Kidney tubule cell (primary cell): ENCODE measurements around the gene MCC.

Experiments used
- DNase-seq: peaks from one replicate; pipeline ENCODE4 v3.0.0-alpha.2; 2018; ENCODE audit warnings: low spot score

The MCC gene

DNA sequence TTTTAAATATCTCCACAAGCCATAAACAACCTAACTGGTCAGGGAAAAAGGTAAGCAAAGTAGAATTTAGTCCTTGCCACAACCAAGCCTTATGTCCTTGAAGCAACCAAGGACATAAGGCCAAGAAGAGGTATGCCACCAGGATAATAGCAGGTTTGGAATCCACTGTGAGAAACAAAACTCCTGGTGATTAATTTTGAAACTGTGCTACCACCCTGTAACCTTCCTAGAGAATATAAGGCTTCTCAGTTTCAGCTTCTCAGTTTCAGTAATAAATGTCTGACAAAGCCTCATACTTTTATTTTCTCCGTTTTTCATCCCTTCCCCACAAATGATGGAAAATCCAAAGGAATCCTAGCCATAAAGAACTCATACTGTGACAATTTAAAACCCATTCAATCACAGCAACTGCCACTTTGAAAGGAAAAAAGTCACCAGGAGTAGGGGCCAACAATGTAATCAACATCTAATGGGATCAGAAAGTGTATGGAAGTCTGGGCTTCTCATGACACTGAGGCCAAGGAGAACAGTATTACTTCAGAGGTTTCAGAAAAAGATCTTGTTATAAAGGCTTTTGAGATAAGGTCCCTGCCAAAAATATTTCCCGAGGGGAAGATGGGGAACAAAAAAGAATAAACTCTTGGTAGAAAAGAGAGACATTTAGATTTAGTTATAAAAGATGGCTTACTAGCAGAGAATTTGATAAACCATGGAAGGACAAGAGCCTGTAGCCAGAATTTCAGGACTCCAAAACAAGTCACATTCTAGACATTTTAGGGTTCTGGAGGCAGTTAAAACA, 242.6 kb downstream of the MCC start:
- DNase-seq, result no peak

DNA sequence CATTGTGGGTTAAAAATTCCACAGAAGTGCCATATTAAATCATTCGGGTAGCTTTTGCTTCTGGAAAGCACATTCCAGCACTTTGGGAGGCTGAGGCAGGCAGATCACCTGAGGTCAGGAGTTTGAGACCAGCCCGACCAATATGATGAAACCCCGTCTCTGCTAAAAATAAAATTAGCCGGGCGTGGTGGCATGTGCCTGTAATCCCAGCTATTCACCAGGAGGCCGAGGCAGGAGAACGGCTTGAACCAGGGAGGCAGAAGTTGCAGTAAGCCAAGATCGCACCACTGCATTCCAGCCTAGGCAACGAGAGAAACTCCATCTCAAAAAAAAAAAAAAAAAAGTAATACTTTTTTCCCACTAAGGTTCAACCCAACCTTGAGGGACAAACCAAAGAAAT, 243.3 kb downstream of the MCC start:
- no peak for DNase-seq

DNA sequence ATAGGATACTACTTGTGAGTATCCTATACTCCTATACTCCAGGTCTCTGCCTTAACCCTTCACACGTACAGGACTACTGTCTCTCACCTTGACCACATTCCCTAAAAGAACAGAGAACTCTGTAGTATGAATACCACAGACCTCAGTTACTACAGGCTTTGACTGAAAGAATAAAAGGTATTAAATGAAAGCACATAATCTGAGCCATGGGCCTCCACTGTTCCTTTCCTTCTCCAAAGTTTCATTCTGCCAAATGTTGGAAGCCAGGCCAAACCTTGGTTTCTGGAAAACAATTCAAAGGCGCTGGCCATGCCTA, 244.9 kb downstream of the MCC start:
- no peak for DNase-seq

DNA sequence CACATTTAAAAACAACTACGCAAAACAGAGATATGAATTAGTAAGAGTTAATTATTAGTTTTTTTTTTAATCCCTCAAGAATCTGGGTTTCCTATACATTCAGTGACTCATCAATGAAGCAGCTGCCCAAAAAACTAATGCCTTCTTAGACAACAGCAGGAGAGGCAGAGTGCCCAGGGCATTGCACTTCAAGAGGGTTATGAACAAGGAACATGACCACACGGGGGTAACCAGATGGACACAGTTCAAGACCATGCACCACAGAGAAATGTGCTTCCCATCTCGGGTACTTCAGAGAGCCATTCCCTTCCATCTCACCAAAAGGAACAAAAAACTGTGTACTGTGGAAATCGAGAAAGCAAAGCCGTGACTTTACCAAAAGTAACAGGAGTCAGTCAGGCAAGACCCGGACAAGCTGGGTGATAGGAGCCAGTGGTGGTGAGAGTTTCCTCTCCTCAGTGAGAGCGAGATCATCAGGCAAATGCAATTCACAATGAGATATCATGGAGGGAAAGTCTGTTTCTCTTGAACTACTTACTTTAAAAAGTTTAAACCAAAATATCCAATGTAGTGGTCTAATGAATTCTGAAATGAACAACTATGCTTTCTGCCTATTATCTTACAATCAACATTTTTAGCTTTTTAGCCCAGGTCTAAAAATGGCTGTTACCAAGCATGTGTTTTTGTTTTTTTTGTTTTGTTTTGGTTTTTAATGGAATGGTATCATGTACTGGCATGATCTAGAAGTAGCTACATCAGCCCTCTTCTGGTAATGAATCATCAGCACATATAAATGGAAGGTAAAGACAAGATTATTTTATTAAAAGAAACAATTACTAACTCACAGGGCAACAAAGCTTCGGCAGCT, 245.5 kb downstream of the MCC start:
- no peak for DNase-seq

DNA sequence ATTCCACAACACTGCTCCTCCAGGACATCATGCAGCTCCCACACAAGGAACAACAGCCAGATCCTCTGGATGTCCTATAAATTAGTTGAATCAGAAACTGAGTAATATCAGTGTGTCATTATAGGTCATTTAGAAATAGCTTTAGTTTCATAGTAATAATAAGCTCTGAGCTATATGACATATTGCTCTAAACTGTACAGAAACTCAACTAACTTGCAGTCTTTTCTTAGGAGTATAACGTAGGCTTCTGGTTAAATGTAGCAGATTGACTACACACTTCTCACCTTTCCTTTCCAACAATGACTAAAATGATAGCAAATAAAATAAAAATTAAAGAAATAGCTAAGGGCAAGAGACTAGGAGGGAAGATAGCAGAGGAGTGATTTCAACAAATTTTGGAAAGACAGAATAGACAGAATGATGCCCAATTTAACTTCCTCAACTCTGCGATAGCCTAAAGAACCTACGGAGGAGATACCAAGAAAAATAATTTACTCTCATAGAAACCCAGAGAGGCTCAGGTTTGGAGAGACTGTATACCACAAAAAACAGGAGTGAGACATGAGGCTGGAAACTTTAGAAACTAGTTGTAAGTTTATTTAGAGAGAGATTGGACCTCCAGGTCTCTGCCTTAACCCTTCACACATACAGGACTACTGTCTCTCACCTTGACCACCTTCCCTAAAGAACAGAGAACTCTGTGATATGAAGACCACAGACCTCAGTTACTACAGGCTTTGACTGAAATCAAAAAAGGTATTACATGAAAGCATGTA, 247.1 kb downstream of the MCC start:
- DNase-seq, result no peak

DNA sequence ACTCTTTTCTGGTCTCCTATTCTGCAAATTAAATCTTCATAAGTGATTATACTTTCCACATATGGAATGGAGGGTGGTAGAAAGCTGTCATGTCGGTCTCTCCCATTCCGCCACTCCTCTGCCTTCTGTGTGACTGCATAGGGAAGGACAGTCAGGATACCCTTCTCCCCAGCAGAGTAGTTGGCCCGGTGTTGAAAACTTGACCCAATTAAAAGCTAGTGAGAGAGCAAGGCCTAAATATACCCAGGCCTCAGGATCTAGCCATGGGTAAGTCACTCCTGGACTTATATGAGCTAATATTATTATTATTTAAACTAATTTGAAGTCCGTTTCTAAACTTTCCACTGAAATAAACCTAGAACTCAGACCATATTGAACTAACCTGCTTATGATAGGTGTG, 248.2 kb downstream of the MCC start:
- no peak for DNase-seq

DNA sequence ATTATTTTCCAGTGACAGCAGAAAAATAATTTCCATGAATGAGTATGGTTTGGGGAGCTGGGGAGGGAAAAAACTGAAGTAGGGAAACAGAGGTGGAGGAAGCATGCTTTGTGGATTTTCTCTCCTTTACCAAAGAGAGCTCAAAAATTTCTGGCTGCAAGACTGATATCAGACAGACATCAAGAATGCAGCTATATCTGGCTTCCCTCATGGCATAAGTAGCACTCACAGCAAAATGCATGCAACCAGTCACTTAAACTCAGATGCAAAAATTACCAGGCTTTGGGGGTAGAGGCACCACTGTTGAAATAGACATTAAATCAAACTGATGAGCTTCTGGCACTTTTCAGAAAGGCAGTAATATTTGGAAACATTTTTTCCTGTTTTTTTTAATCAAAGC, 250.4 kb downstream of the MCC start:
- DNase-seq, result no peak

DNA sequence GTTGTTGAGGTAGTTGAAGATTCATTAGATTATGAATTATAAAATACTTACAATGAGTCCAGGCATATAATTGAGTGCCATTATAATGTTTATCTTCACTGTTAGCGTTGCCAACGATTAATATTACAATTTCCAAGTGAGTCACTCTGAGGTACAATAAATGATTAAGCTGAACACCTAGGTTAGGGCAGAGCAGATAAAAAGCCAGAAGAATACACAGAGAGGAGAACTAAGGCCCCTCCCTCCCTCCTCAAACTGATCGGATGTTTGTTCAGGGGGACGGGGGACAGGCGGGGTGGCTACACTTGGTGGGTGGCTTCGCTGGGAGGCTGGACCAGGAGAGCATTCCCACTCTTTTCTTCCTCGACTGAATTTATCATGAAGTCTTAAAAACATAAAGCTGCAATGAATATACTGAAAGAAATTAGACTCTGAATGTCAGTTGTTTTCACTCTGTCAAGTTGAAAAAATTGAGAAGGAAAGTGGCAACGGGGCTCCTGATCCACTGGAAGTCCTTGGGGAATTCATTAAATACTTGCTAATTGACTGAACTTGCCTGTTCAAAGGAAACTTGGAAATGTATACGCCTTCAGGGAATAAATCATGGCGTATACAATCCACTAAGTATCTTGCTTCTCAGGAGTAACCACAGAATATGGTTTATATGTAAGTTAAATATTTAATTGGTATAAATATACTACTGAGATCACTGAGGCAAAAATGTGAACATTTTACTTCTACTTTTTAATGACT, 251.5 kb downstream of the MCC start:
- peak; percentile 70 for DNase-seq

DNA sequence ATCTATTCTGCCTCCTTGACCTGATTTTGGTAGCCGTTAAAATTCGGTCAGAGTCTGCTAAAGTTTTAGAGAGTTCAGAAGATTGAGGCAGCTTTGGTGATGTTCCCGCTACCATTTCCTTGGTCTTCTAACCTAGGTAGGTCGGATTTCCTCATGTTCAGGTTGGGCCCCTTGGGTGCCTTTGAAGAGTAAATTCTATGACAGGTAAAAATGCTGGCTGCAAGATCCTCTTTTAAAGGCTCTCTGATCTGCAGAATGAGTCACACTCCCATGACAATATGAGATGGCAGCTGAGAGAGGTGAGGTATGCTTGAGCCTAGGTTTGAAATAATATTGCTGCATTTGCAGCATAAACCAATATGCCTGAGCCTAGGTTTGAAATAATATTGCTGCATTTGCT, 252.4 kb downstream of the MCC start:
- peak; percentile 70 for DNase-seq

DNA sequence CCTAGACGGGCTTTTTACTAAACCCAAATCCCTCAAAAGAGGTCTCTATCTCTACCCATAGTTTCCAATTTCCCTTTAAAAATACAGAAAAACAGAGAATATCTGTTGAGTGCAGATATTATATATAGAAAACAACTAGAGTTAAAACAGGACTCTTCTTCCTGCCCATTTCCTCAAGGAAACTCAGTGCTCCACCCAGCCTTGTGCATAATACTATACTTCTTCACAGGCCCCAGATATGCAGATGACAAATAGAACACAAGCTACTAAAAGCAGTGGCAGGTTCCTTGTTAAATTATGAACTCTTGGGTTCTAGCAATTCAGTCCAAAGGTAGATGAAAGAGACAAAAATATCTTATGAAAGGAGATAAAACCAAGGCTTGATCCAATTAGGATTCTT, 253.7 kb downstream of the MCC start:
- DNase-seq, result no peak

DNA sequence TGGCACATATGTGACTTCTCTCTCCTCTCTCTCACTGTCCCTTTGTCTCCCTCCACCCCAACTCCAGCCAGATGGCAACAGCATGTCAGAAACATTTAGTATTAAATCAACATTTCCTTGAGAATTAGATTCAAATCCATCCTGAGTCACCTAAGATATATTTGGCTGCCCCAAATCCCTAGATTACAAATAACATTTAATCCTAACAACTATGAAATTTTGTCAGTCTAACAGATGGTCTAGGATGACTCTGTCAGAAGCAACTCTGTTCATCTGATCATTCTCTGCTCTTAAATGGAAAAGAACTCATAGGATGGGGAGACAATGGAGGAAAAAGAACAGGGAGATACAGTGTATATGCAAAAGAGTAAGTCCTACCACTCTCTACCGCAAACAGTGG, 254.6 kb downstream of the MCC start:
- no peak for DNase-seq

DNA sequence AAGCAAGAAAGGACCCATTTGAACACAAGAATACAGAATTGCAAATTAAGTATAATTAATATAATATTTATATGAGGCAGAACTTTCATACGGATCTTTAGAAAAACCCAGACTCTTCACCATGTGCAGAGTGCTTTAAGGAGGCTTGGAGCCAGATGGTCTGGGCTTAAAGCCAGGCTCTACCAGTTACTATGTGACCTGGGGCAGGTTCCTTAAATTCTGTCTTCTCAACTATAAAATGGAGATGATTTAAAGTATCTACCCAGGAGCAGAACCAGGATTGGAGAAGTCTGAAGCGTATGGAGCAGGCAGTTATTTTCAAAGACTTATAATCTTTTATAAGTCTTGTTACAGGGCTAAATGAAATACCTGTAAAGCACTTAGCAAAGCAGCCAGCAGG, 255.6 kb downstream of the MCC start:
- DNase-seq, result no peak

DNA sequence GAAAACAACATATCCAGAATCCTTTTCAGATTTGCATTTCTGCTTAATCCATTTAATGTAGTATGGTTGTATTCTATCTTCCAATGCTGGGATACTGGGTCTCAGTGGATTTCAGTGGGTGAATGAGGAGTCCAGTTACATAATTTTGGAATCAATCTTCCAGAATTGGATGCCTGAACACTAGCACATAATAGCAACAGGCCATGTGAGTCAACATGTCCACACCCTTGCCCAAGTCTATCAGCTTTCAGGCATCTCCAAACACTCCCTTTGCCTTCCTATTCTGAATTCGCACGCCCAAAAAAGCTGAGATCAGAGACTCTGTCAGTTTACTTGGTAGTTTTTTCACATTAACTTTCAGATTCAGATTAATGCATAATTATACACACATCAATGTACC, 256.0 kb downstream of the MCC start:
- DNase-seq, result no peak

DNA sequence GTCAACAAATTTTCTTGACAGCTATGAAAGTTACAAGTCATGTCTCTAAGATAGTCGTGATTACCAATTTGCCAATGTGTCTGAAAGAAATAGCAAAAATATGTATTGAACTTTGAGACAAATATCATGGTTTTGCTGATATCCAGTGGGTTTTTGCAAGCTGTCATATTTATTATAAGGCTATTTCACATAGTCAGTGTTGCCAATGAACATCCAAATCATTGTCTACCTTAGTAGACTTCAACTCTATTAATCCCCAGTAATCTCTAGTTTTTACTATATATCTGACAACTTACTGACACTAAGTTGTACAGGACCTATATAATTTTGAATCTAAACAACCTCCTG, 256.6 kb downstream of the MCC start:
- DNase-seq, result no peak

DNA sequence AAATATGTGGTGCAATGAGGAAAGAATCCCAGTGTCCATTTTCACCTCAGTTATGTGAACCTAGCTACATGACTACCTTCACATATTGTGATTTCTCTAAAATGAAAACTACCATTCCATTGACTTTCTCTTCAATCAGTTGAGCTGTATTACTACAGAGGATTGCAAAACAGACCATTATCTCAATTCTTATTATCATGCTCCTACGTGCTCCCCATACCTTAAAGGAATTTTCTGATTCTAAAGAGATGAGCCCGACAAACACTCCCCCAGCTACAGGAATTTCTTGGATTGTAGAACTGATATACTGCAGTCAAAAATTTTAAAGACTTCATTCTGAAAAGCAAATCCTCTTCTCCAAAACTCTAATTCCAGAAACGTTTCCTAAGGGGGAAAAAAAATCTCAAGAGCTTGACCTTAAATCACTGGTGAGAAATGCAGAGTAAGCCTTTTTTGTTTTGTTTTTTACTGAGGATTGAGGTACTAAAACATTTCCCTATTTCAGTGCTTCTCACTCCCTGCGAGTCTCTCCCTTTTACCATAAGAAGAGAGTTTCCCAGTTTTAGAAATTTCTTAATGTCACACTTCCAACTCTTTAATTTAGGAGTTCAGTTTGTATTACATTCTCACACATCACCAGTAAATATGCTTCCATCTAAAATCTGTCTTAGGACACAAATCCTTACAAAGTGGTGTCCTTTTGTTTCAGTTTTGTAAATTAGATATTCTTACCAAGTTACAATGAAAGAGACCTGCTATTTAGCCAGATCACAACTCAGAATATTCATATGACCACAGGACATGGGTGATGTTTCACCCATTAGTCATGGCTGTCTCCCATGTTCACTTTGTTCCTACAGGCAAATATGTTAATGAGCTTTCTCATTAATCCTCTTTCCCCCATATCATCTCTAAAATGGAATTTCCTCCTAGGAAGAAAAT, 257.3 kb downstream of the MCC start:
- peak; percentile 72 for DNase-seq

DNA sequence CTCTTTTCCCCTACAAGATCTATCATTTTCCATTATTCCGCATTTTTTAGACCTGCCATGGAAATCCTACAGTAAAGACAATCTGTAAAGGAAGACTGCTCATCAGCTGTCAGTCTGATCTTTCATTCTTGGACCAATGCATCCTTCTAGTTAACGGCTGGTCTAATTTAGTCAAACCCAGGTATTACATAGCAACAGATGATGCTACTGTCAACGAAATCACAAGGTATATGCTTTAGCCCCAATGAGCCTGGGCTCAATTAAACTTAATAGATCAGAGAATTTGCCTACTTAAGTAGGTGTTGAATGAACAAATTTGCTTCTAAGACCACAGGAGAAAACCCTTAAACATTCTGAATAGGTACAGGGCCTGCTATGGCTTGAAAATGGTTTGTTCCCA, 260.5 kb downstream of the MCC start:
- no peak for DNase-seq

DNA sequence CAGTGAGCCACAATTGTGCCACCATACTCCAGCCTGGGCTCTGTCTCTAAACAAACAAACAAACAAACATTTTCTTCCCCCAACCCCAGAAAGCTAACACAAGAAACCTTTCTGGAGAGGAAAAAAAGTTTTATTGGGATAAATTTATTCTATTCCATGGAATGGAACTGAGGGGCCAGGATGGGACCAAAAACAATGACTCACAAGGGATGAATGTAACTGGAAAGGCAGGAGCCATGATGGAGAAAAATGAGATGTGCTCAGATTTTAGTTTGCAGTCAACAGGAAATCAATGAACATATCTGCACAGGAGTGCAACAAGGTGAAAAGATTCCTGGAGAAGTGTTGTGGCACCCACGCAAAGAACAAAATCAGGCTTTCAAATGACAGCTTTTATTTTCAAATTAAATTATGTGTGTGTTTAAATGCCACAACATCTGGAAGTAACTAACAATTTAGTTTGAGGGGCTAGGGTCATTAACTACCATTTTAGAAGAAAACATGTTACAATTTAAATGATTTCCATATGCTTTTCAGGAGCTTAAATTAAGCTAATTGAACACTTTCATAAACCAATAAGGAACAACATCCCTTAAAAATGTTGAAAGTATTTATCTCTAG, 262.0 kb downstream of the MCC start:
- no peak for DNase-seq

DNA sequence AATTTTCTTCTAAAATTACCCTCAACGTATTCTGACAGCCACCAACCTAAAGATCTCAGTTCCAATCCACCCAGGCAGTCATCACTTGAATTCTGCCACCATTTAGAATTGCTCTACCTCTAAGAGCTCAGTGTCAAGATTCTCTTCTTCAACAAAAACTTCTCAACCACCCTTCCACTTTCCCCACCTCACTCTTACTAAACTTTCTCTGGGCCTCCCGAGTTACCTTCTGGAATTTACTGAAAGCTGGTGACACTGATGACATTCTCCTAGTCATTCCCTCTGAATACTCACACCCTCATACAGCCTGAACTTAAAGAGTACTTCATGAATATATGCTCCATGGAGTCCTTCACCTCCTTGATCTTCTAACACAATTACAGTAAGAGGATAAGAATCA, 263.0 kb downstream of the MCC start:
- DNase-seq, result no peak

DNA sequence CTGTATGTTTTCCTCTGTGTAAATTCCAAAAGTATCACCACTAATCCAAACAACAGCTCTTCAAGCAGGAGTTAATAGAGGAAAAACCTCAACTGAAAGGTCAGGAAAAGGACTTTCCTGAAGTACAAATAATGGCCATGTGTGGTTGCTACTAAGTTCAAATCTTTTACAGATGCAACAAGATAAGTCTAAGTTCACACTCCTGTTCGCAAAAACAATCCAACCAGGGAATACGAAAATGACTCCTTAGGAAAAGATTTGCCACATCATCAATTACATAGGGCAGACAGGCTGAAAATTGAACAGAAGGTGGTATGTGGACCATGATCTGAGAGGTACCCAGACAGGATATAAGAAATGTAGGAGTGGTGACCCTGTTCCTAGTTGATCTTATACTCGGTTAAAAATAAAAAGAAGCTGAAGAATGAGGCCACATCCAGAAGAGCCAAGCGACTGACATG, 263.6 kb downstream of the MCC start:
- DNase-seq, result no peak

DNA sequence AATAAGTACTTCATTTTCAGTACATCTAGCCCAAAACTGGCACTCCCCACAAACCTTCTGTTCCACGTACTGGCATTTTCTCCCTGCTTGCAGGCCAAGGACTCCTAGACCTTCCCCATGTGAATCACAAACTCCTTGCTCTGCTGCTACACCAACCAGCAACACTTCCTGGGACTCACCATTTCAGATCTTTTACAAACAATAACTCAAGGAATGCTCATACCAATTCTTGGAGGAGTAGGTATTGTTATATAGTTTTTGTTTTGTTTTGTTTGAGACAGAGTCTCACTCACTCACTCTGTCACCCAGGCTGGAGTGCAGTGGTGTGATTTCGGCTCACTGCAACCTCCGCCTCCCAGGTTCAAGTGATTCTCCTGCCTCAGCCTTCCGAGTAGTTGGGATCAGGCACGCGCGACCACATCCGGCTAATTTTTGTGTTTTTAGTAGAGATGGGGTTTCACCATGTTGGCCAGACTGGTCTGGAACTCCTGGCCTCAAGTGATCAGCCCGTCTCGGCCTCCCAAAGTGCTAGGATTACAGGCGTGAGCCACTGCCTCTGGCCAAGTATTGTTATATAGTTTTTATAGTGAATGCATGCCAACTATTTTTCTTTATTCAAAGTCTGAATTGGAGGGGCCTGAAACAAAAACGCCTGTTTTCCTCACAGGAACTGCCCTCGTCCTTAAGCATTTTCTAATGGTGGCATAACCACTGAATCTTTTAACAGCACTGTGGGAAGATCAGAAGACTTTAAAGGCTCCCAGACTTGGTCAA, 264.2 kb downstream of the MCC start:
- DNase-seq, result peak; percentile 34
